ENCODE data around the gene KCNQ1.

KCNQ1 gene

GRCh38 chr11:2770096-2770751 lies 325.4 kb downstream of the KCNQ1 start:
- no peak for DNase-seq

GRCh38 chr11:2770761-2771301 lies 326.0 kb downstream of the KCNQ1 start:
- DNase-seq: no peak

- DNase-seq: no peak
These were observed 327.1 kb downstream of the KCNQ1 start for GRCh38 chr11:2771758-2772466.

GRCh38 chr11:2772544-2773031 lies 327.8 kb downstream of the KCNQ1 start:
- DNase-seq: no peak

- no peak for DNase-seq
These were observed 329.6 kb downstream of the KCNQ1 start for GRCh38 chr11:2774173-2775082.

GRCh38 chr11:2775083-2775625 lies 330.3 kb downstream of the KCNQ1 start:
- DNase-seq: no peak

- DNase-seq: no peak
These were observed 331.0 kb downstream of the KCNQ1 start for GRCh38 chr11:2775626-2776350.

GRCh38 chr11:2776351-2777061 lies 331.7 kb downstream of the KCNQ1 start:
- DNase-seq: no peak

- no peak for DNase-seq
These were observed 332.6 kb downstream of the KCNQ1 start for GRCh38 chr11:2777386-2777785.

GRCh38 chr11:2777871-2778629 lies 333.2 kb downstream of the KCNQ1 start:
- peak in 1 of 56 donors; percentile 46 for DNase-seq

GRCh38 chr11:2778630-2779498 lies 334.1 kb downstream of the KCNQ1 start:
- DNase-seq: peak in 51 of 56 donors; percentile 13 to 87 (median 65)

GRCh38 chr11:2779499-2779980 lies 334.7 kb downstream of the KCNQ1 start:
- no peak for DNase-seq

- no peak for DNase-seq
These were observed 335.4 kb downstream of the KCNQ1 start for GRCh38 chr11:2779981-2780849.

GRCh38 chr11:2780850-2781407 lies 336.1 kb downstream of the KCNQ1 start:
- no peak for DNase-seq

- DNase-seq: no peak
These were observed 336.8 kb downstream of the KCNQ1 start for GRCh38 chr11:2781408-2782274.

Measured in amygdala (tissue), 56 donors.